ENCODE results near the gene PRKCH. TPM values are rescaled to one million over a fixed set of nuclear protein-coding genes. Genes with fewer than 3 reads are reported as not detected.

The PRKCH gene
- total and polyA plus RNA-seq, 2 experiments from 2014 or later: 2.4 to 3.5 TPM

GRCh38 chr14:61489932-61490331, 168.6 kb downstream of the PRKCH start:
- no peak overlapping the region for H2AFZ ChIP-seq
- peaks cover 18% of the 10 kb centered on the region for H3F3A ChIP-seq (ENCODE audit: insufficient read depth)
- no peaks in the 10 kb centered on the region for H3K79me2 ChIP-seq (ENCODE audit: insufficient read depth)
- no peak overlapping the region for H3K27ac ChIP-seq
- H3K9ac ChIP-seq: no peak overlapping the region
- H4K20me1 ChIP-seq (ENCODE audit: insufficient read depth): no peaks in the 10 kb centered on the region
- peaks cover 40% of the 10 kb centered on the region for H3K4me1 ChIP-seq (ENCODE audit: insufficient read depth)
- H3K36me3 ChIP-seq (ENCODE audit: low read depth): no peaks in the 10 kb centered on the region
- H3K27me3 ChIP-seq (replicated peaks; ENCODE audit: insufficient read depth): no peaks in the 10 kb centered on the region
- H3K9me3 ChIP-seq (ENCODE audit: low read depth): no peaks in the 10 kb centered on the region
- in situ Hi-C loops (cut with MboI): no loop called here
- no peak for DNase-seq
- no peak overlapping the region for H3K4me2 ChIP-seq (ENCODE audit: unreplicated experiment)
- 71 to 79% methylated on average over 6 of the region's 6 CpGs for WGBS, 2 experiments (ENCODE audit: low coverage in 1 of 2, low lambda C conversion rate in 2 of 2, missing lambda C conversion rate in 2 of 2)
- no peak overlapping the region for H3K4me3 ChIP-seq
- no peak for TF ChIP-seq EZH2phosphoT487 (IDR thresholded peaks at IDR 0.05; ENCODE audit: insufficient read depth, low read depth)
- no peak for TF ChIP-seq EZH2 (IDR thresholded peaks at IDR 0.05; ENCODE audit: insufficient read depth, poor library complexity, severe bottlenecking)
- H3K9me2 ChIP-seq (ENCODE audit: insufficient read depth): no peaks in the 10 kb centered on the region

- 0% methylated on average over 1 of the region's 1 CpG for WGBS, 2 experiments (ENCODE audit: low coverage in 1 of 2, low lambda C conversion rate in 2 of 2, missing lambda C conversion rate in 2 of 2)
- H3K27ac ChIP-seq: no peak overlapping the region
Observed at GRCh38 chr14:61491224-61491623, 169.8 kb downstream of the PRKCH start.

GRCh38 chr14:61491876-61492434, 170.6 kb downstream of the PRKCH start:
- Histone ChIP-seq H2AFZ (no peak overlapping the region), H3F3A (ENCODE audit: insufficient read depth) (peaks cover 18% of the 10 kb centered on the region), H3K79me2 (ENCODE audit: insufficient read depth) (no peaks in the 10 kb centered on the region), H3K4me1 (ENCODE audit: insufficient read depth) (peaks cover 40% of the 10 kb centered on the region), H3K27me3 (replicated peaks; ENCODE audit: insufficient read depth) (no peaks in the 10 kb centered on the region), H3K9me3 (ENCODE audit: low read depth) (no peaks in the 10 kb centered on the region), H3K27ac (no peak overlapping the region), H3K4me2 (ENCODE audit: unreplicated experiment) (no peak overlapping the region), H3K4me3 (no peak overlapping the region), H4K20me1 (ENCODE audit: insufficient read depth) (no peaks in the 10 kb centered on the region), H3K9me2 (ENCODE audit: insufficient read depth) (no peaks in the 10 kb centered on the region), H3K36me3 (ENCODE audit: low read depth) (no peaks in the 10 kb centered on the region), H3K9ac (no peak overlapping the region)
- no peak for DNase-seq
- in situ Hi-C loops (cut with MboI): no loop called here
- WGBS, 2 experiments (ENCODE audit: low coverage in 1 of 2, low lambda C conversion rate in 2 of 2, missing lambda C conversion rate in 2 of 2): 94 to 95% methylated on average over 5 of the region's 5 CpGs
- TF ChIP-seq EZH2 (IDR thresholded peaks at IDR 0.05; ENCODE audit: insufficient read depth, poor library complexity, severe bottlenecking): no peak
- no peak for TF ChIP-seq EZH2phosphoT487 (IDR thresholded peaks at IDR 0.05; ENCODE audit: insufficient read depth, low read depth)

More at GRCh38 chr14:61491224-61491623, 169.8 kb downstream of the PRKCH start:
- no peak for DNase-seq
- peaks cover 18% of the 10 kb centered on the region for H3F3A ChIP-seq (ENCODE audit: insufficient read depth)
- peaks cover 40% of the 10 kb centered on the region for H3K4me1 ChIP-seq (ENCODE audit: insufficient read depth)
- H3K79me2 ChIP-seq (ENCODE audit: insufficient read depth): no peaks in the 10 kb centered on the region
- H3K9me2 ChIP-seq (ENCODE audit: insufficient read depth): no peaks in the 10 kb centered on the region
- H3K36me3 ChIP-seq (ENCODE audit: low read depth): no peaks in the 10 kb centered on the region
- H2AFZ ChIP-seq: no peak overlapping the region
- H3K9me3 ChIP-seq (ENCODE audit: low read depth): no peaks in the 10 kb centered on the region
- in situ Hi-C loops (cut with MboI): no loop called here
- no peak for TF ChIP-seq EZH2phosphoT487 (IDR thresholded peaks at IDR 0.05; ENCODE audit: insufficient read depth, low read depth)
- no peak for TF ChIP-seq EZH2 (IDR thresholded peaks at IDR 0.05; ENCODE audit: insufficient read depth, poor library complexity, severe bottlenecking)
- no peaks in the 10 kb centered on the region for H3K27me3 ChIP-seq (replicated peaks; ENCODE audit: insufficient read depth)
- peak overlapping the region; percentile 27 for H3K4me2 ChIP-seq (ENCODE audit: unreplicated experiment)
- H3K9ac ChIP-seq: no peak overlapping the region
- H3K4me3 ChIP-seq: no peak overlapping the region
- H4K20me1 ChIP-seq (ENCODE audit: insufficient read depth): no peaks in the 10 kb centered on the region

- Histone ChIP-seq H3K36me3 (ENCODE audit: low read depth) (no peaks in the 10 kb centered on the region), H3K9me3 (ENCODE audit: low read depth) (no peaks in the 10 kb centered on the region), H3F3A (ENCODE audit: insufficient read depth) (peaks cover 18% of the 10 kb centered on the region), H3K27me3 (replicated peaks; ENCODE audit: insufficient read depth) (no peaks in the 10 kb centered on the region), H3K79me2 (ENCODE audit: insufficient read depth) (no peaks in the 10 kb centered on the region), H3K4me3 (no peak overlapping the region), H3K9ac (no peak overlapping the region), H2AFZ (no peak overlapping the region), H4K20me1 (ENCODE audit: insufficient read depth) (no peaks in the 10 kb centered on the region), H3K9me2 (ENCODE audit: insufficient read depth) (no peaks in the 10 kb centered on the region), H3K4me2 (ENCODE audit: unreplicated experiment) (peak overlapping the region; percentile 16), H3K4me1 (ENCODE audit: insufficient read depth) (peaks cover 40% of the 10 kb centered on the region), H3K27ac (peak overlapping the region; percentile 62)
- DNase-seq: no peak
- in situ Hi-C loops (cut with MboI): no loop called here
- WGBS, 2 experiments (ENCODE audit: low coverage in 1 of 2, low lambda C conversion rate in 2 of 2, missing lambda C conversion rate in 2 of 2): 94 to 99% methylated on average over 3 of the region's 3 CpGs
- TF ChIP-seq EZH2phosphoT487 (IDR thresholded peaks at IDR 0.05; ENCODE audit: insufficient read depth, low read depth): no peak
- no peak for TF ChIP-seq EZH2 (IDR thresholded peaks at IDR 0.05; ENCODE audit: insufficient read depth, poor library complexity, severe bottlenecking)
Observed at GRCh38 chr14:61492474-61492873, 171.1 kb downstream of the PRKCH start.

Measured in GM23248 (cell line).